Mesendoderm (in vitro differentiated cells): ENCODE data around the gene PARVA.

Source experiments
- DNase-seq: peaks from one replicate; pipeline ENCODE4 v3.0.0; 2013
- H2AK5ac ChIP-seq: 2 replicates; pipeline ENCODE4 v1.6.1; 2013; ENCODE audit warnings: low read length, inconsistent platforms
- H2BK120ac ChIP-seq: 2 replicates; pipeline ENCODE4 v1.6.1; 2013; ENCODE audit warnings: low read depth, mild to moderate bottlenecking, low read length, moderate library complexity, mixed read lengths
- H2BK15ac ChIP-seq: replicated peaks from 2 replicates; pipeline ENCODE4 v1.6.1; 2013; ENCODE audit warnings: low read depth, mild to moderate bottlenecking, moderate library complexity
- H2BK5ac ChIP-seq: 2 replicates; pipeline ENCODE4 v1.6.1; 2013; ENCODE audit warnings: low read length, inconsistent platforms
- H3K18ac ChIP-seq: 2 replicates; pipeline ENCODE4 v1.6.1; 2013; ENCODE audit warnings: mild to moderate bottlenecking, low read length, mixed read lengths
- H3K23ac ChIP-seq: one replicate; pipeline ENCODE4 v1.6.1; 2013; ENCODE audit warnings: low read length
- H3K27ac ChIP-seq: 2 replicates; pipeline ENCODE4 v1.5.1; 2013; ENCODE audit warnings: low read depth, mild to moderate bottlenecking, inconsistent platforms, low read length, moderate library complexity
- H3K27me3 ChIP-seq: 2 replicates; pipeline ENCODE4 v1.6.1; 2013; ENCODE audit warnings: low read length, control low read depth, mild to moderate bottlenecking, inconsistent platforms; ENCODE audit not compliant: insufficient read depth, poor library complexity
- H3K36me3 ChIP-seq: 2 replicates; pipeline ENCODE4 v1.6.1; 2013; ENCODE audit warnings: low read length, inconsistent platforms; ENCODE audit not compliant: control insufficient read depth, insufficient read depth
- H3K4ac ChIP-seq: one replicate; pipeline ENCODE4 v1.6.1; 2013; ENCODE audit warnings: low read depth, mild to moderate bottlenecking, low read length, moderate library complexity
- H3K4me1 ChIP-seq: 2 replicates; pipeline ENCODE4 v1.6.1; 2013; ENCODE audit warnings: low read depth, low read length, inconsistent platforms; ENCODE audit not compliant: control insufficient read depth
- H3K4me2 ChIP-seq: 2 replicates; pipeline ENCODE4 v1.6.1; 2013; ENCODE audit warnings: low read length
- H3K4me3 ChIP-seq: 2 replicates; pipeline ENCODE4 v1.5.1; 2013; ENCODE audit warnings: mild to moderate bottlenecking, low read length
- H3K56ac ChIP-seq: one replicate; pipeline ENCODE4 v1.6.1; 2013; ENCODE audit warnings: low read length
- H3K79me1 ChIP-seq: 2 replicates; pipeline ENCODE4 v1.6.1; 2013; ENCODE audit warnings: low read length, inconsistent platforms
- H3K79me2 ChIP-seq: 2 replicates; pipeline ENCODE4 v1.6.1; 2013; ENCODE audit warnings: mild to moderate bottlenecking, low read length; ENCODE audit not compliant: control insufficient read depth, insufficient read depth
- H3K9ac ChIP-seq: 2 replicates; pipeline ENCODE4 v1.6.1; 2013; ENCODE audit warnings: low read length, inconsistent platforms
- H4K5ac ChIP-seq: one replicate; pipeline ENCODE4 v1.6.1; 2013; ENCODE audit warnings: low read length
- H4K8ac ChIP-seq: one replicate; pipeline ENCODE4 v1.6.1; 2013; ENCODE audit warnings: low read depth, mild to moderate bottlenecking, control low read depth, low read length, moderate library complexity
- WGBS: extraction: QIAGEN DNeasy Blood & Tissue Kit; methylation state at CpG from one replicate; pipeline ENCODE4 v1.1.7; 2013; ENCODE audit warnings: low lambda C conversion rate, missing lambda C conversion rate; ENCODE audit not compliant: insufficient coverage; ENCODE audit errors: extremely low coverage; 5-methylcytosine and 5-hydroxymethylcytosine counted together

The PARVA gene

DNA sequence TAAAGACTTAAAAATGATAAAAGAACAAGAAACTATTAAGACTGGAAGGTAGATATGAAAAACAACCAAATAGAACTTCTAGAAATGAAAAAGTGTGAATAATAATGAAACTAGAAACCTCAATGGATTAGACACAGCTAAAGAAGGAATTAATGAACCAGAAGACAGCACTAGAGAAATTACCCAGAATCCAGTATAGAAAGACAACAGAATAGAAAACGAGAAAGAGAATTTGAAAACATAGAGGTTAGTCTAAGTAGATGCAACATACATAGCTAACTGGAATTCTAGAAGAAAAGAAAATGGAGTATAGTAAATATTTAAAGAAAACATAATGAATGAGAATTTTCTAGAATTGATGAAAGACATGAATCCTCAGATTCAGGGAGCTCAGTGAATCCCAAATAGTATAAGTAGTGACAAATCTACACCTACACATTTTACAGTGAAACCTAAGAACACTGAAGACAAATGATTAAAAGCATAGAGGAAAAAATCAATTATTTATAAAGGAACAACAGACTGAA lies 111.9 kb downstream of the PARVA start:
- H3K4ac ChIP-seq = no peak overlapping the region

DNA sequence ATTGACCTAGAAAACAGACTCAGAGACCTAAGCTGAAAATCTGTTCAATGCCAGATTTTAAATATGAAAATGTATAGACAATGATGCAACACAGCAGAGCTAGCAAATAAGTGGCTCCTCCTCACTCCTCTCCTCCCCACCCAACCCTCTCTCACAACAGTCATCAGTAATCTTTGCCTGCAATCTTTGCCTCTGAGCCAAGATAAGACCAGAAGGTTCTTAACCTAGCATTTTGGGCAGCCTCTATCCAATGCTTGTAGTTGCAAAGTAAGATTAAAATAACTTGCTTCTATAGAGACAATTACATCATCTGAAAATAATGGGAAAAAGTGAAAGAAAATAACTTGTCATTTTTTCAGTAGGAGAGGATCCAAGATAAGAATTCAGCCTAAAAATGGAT lies 117.3 kb downstream of the PARVA start:
- Histone ChIP-seq H3K9ac (no peak overlapping the region), H4K5ac (no peak overlapping the region), H2AK5ac (no peak overlapping the region), H2BK120ac (no peak overlapping the region), H3K23ac (no peak overlapping the region), H4K8ac (no peak overlapping the region), H3K27ac (no peak overlapping the region), H3K79me2 (no peaks in the 10 kb centered on the region), H3K4me3 (no peak overlapping the region), H3K36me3 (no peaks in the 10 kb centered on the region), H3K4me2 (no peak overlapping the region), H2BK5ac (no peak overlapping the region), H3K18ac (no peak overlapping the region), H3K79me1 (no peaks in the 10 kb centered on the region), H3K4me1 (peaks cover 5% of the 10 kb centered on the region), H3K4ac (no peak overlapping the region), H2BK15ac (no peak overlapping the region), H3K56ac (no peak overlapping the region), H3K27me3 (no peaks in the 10 kb centered on the region)
- peak; percentile 77 for DNase-seq

More for the DNA sequence above, 111.9 kb downstream of the PARVA start:
- Histone ChIP-seq H2BK5ac (no peak overlapping the region), H3K4me1 (peaks cover 5% of the 10 kb centered on the region), H3K27me3 (no peaks in the 10 kb centered on the region), H3K79me1 (no peaks in the 10 kb centered on the region), H2BK15ac (no peak overlapping the region), H3K79me2 (no peaks in the 10 kb centered on the region), H3K18ac (no peak overlapping the region), H3K9ac (no peak overlapping the region), H3K4me3 (no peak overlapping the region), H2AK5ac (no peak overlapping the region), H3K36me3 (no peaks in the 10 kb centered on the region), H4K8ac (no peak overlapping the region), H2BK120ac (no peak overlapping the region), H4K5ac (no peak overlapping the region), H3K27ac (no peak overlapping the region), H3K4me2 (no peak overlapping the region), H3K56ac (no peak overlapping the region), H3K23ac (no peak overlapping the region)
- no peak for DNase-seq
- WGBS = no CpG with 5 or more reads among the region's 1 CpG

DNA sequence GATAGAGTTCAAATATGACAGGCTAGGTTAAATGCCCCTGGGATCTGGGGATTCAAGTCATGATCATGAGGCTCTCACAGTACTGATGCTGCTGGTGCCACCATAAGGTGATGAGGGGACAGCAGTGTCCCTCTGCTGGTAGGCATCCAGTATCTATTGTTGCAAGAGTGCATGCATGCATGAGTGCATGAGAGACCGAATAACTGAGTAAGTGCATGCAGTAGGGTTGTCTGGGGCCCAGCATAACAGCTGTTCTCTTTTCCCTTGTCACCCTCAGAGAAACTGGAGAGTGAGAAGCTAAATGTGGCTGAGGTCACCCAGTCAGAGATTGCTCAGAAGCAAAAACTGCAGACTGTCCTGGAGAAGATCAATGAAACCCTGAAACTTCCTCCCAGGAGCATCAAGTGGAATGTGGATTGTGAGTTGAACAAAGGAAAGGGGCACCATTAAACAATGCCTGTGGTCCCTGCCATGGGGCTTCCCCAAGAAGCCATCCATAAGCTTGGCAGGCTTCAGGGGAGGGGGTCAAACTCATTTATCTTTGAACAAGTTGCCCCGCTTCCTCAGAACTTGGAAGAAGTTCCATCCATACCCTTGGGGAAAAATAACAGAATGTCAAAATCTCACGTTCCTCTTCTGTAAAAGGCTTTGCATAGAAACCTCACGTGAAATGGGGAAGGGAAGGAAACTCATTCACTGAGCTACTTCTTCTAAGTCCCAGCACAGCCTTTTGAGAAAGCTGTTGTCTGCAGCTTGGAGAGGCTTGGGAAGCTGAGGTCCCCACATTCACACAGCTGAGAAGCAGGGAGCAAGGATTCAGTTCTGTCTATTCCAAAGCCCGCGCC lies 119.0 kb downstream of the PARVA start:
- Histone ChIP-seq H3K23ac (no peak overlapping the region), H3K27ac (no peak overlapping the region), H3K4me2 (no peak overlapping the region), H2AK5ac (no peak overlapping the region), H3K4ac (no peak overlapping the region), H3K9ac (no peak overlapping the region), H3K4me3 (no peak overlapping the region), H2BK15ac (no peak overlapping the region), H2BK120ac (no peak overlapping the region), H3K79me1 (no peaks in the 10 kb centered on the region), H3K18ac (no peak overlapping the region), H3K56ac (no peak overlapping the region), H2BK5ac (no peak overlapping the region), H3K4me1 (peaks cover 5% of the 10 kb centered on the region), H3K36me3 (no peaks in the 10 kb centered on the region), H4K8ac (no peak overlapping the region), H3K79me2 (no peaks in the 10 kb centered on the region), H4K5ac (no peak overlapping the region), H3K27me3 (no peaks in the 10 kb centered on the region)
- no CpG with 5 or more reads among the region's 6 CpGs for WGBS
- peak; percentile 84 for DNase-seq

DNA sequence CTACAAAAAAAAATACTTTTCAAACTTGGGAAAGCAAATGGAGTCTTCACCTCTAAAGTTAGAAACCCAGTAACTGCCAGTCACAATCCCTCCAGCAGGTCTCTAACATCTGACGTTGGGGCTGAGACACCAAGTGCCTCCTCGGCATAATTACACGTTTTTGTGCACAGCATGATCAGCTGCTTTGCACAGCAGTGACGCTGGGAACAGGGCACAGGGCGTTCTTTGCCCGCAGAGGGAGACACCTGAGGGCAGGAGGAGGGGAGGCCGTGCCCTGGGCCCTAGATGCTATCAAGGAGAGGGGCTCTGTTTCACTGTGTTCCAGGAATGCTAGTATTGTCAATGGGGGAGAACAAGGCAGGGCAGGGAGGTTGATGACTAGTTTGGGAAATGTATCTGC lies 120.1 kb downstream of the PARVA start:
- H3K9ac ChIP-seq = no peak overlapping the region
- no peak overlapping the region for H3K56ac ChIP-seq
- H2BK120ac ChIP-seq = no peak overlapping the region
- no peak overlapping the region for H3K27ac ChIP-seq
- WGBS = no CpG with 5 or more reads among the region's 7 CpGs
- no peaks in the 10 kb centered on the region for H3K79me2 ChIP-seq
- no peak overlapping the region for H4K8ac ChIP-seq
- H3K36me3 ChIP-seq = no peaks in the 10 kb centered on the region
- no peak overlapping the region for H4K5ac ChIP-seq
- no peak for DNase-seq
- no peaks in the 10 kb centered on the region for H3K79me1 ChIP-seq
- no peak overlapping the region for H2BK5ac ChIP-seq
- H3K18ac ChIP-seq = no peak overlapping the region
- H2BK15ac ChIP-seq = no peak overlapping the region
- H3K4me2 ChIP-seq = no peak overlapping the region
- no peaks in the 10 kb centered on the region for H3K27me3 ChIP-seq
- H2AK5ac ChIP-seq = no peak overlapping the region
- H3K23ac ChIP-seq = no peak overlapping the region
- H3K4ac ChIP-seq = no peak overlapping the region
- peaks cover 5% of the 10 kb centered on the region for H3K4me1 ChIP-seq
- H3K4me3 ChIP-seq = no peak overlapping the region

DNA sequence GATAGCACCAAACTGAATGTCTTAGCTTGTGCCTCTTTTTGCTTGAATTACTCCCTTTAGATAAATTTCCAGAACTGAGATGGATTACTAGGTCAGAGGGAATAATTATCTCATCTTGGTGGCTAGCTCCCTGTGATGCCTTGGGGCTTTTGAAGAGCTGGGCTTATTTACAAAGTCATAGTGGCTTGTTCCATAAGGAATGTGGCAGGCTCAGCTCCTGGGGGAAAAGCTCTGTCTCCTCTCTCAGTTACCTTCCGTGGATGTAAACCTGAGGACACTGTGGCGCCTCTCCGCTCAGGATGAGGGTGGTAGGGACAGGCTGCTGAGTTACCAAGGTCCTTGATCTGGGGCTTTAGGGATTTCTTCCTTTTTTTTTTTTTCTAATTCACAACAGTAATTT lies 121.7 kb downstream of the PARVA start:
- Histone ChIP-seq H2BK5ac (no peak overlapping the region), H3K27me3 (no peaks in the 10 kb centered on the region), H4K5ac (no peak overlapping the region), H3K56ac (no peak overlapping the region), H3K4me2 (no peak overlapping the region), H2AK5ac (no peak overlapping the region), H3K4ac (no peak overlapping the region), H3K79me2 (no peaks in the 10 kb centered on the region), H2BK120ac (no peak overlapping the region), H3K79me1 (no peaks in the 10 kb centered on the region), H3K4me3 (no peak overlapping the region), H2BK15ac (no peak overlapping the region), H3K27ac (no peak overlapping the region), H3K36me3 (no peaks in the 10 kb centered on the region), H3K18ac (no peak overlapping the region), H4K8ac (no peak overlapping the region), H3K23ac (no peak overlapping the region), H3K9ac (no peak overlapping the region), H3K4me1 (peaks cover 1% of the 10 kb centered on the region)
- DNase-seq = peak; percentile 68
- WGBS = no CpG with 5 or more reads among the region's 3 CpGs

DNA sequence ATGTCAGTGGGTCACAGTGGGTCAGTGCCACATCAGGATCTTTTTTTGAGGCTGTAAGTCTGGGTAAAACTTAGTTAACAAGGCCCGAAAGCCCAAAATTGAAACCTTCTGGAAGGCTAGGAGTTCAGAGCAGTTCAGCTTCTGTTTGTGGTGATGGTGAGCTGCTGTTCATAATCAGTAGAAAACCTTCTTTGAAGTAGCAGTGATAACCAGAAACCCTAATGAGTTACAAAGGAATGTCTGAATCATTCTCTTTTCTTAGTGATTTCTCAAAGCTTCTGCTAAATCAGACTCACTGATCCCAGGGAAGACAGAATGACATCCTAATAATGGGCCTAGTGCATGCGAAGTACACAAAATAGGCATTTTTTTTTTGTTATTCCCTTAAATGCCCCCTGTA lies 124.7 kb downstream of the PARVA start:
- peaks cover 2% of the 10 kb centered on the region for H3K4me1 ChIP-seq
- no peak overlapping the region for H2AK5ac ChIP-seq
- H3K4me3 ChIP-seq = no peak overlapping the region
- no peaks in the 10 kb centered on the region for H3K79me2 ChIP-seq
- no peak overlapping the region for H3K4me2 ChIP-seq
- no peaks in the 10 kb centered on the region for H3K36me3 ChIP-seq
- no peak overlapping the region for H2BK120ac ChIP-seq
- H3K56ac ChIP-seq = no peak overlapping the region
- H2BK5ac ChIP-seq = no peak overlapping the region
- H4K8ac ChIP-seq = no peak overlapping the region
- H3K23ac ChIP-seq = no peak overlapping the region
- no peak overlapping the region for H3K9ac ChIP-seq
- no peak overlapping the region for H3K18ac ChIP-seq
- no peaks in the 10 kb centered on the region for H3K27me3 ChIP-seq
- WGBS = no CpG with 5 or more reads among the region's 2 CpGs
- no peak for DNase-seq
- H3K79me1 ChIP-seq = no peaks in the 10 kb centered on the region
- H4K5ac ChIP-seq = no peak overlapping the region
- H3K27ac ChIP-seq = no peak overlapping the region
- H2BK15ac ChIP-seq = no peak overlapping the region
- no peak overlapping the region for H3K4ac ChIP-seq
